Activated CD4-positive, alpha-beta T cell treated with anti-CD3 and anti-CD28 coated beads, Interleukin-2, Interleukin-6, amounts not matched to agents 100 ng/mL and 50 ng/mL, durations not matched to agents 16 hours and 8 hours (primary cell): ENCODE measurements around the gene CEP192.
A peak's percentile ranks its signal among the peaks of the same experiment; 100 is the strongest.
"Not testable (repeated sequence)": the region's sequence is repeated elsewhere in the genome, so short reads cannot be mapped to it uniquely, and the experiment has no call there.

Experiments used
- DNase-seq: peaks from one replicate; pipeline ENCODE4 v3.0.0-alpha.2; 2020

Gene CEP192

DNA sequence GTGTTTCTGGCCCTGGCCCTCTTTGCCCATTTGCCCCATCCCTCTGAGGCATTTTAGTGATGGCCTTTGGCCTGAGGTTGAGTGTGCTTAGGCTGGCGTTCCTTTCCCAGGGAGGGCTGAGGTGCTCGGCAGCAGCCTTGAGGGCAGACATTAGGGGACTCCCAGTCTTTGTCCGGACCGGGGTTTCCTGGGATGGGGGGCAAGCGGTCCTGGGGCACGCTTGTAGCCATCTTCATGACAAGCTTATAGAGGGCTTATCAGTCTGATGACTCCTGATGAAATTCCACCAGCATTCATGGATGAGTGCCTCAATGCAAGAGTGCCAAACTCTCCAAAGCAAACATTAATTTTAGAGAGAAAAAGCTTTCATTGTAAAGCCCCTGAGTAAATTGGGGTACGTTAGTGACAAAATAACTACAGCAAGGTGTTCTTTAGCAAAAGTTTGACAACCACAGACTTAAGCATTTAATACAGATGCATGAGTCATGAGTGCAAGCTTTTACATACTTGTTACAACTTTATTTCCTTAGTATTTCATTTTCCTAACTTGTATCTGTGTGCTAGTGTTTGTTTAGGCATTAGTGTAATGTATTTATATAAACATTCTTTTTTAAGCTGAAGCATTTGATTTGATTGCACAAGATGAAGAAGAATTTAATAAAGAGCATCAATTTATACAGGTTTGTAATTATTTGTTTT is 45.6 kb downstream of the CEP192 start:
- DNase-seq, result no peak

DNA sequence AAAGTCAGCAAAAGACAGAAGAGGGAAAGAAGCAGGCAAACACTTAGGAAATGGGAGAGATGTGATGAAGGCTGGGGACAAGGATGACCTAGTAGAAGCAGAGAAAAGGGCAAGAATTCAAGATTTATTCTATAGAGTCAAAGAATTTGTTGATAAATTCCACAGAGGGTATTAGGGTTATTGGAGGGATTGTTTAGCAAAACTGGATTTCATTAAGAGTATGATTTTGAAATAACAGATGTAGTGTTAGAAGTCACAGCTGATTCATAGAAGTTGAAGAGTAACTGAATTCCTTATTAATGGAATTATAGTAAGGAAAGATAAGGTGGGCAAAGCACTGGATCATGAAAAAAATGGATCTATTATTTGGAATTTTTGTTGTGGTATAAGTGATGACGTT is 48.6 kb downstream of the CEP192 start:
- DNase-seq, result no peak

DNA sequence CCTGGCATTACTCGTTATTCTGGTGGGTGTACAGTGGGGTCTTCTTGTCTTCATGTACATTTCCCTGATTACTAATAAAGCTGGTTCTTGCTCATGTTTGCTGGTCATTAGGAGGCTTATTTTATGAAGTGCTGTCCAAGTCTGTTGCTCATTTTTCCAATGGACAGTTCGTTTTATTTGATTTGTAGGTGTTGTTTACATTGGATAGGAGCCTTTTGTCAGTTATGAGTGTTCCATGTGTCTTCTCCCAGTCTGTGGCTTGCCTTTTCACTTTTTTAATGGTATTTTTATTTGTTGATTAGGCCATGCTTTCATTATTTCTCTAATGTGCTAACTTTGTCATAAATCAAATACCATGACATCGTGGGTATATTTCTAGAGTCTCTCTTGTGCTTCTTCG is 51.9 kb downstream of the CEP192 start:
- DNase-seq, result no peak

DNA sequence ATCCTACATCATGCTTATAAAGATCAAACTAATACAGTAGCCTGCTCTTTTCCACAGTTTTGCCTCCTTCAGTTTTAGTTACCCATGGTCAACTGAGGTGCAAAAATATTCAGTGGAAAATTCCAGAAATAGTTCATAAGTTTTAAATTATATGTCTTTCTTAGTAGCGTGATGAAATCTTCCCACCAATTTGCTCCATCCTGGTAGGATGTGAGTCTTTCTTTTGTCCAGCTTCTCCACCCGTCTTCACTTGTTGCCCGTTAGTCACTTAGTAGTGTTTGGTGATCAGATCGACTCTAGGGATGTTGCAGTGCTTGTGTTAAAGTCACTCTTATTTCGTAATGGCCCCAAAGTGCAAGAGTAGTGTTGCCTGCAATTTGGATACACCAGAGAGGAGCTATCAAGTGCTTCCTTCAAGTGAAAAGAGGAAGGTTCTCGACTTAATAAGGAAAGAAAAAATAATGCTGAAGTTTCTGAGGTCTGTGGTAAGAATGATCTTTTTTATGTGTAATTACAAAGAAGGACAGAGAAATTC is 57.0 kb downstream of the CEP192 start:
- no peak for DNase-seq

DNA sequence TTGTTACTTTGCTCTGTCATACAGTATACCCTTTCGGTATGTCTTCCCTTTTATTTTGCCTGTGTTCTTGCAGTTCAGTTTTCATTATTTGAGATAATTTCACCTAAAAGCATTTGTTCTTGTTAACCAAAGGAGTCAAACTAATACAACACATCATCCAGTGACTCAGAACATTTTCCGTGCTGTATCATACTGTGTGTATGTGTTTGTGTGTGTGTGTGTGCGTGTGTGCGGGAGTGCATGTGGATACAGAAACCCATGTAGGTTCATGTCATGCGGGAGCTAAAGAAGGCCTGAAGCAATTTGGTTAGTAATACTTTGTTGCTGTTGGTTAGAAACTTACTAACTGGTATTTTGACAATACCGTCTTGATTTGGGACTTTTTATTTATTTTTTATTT is 60.0 kb downstream of the CEP192 start:
- peak; percentile 9 for DNase-seq

DNA sequence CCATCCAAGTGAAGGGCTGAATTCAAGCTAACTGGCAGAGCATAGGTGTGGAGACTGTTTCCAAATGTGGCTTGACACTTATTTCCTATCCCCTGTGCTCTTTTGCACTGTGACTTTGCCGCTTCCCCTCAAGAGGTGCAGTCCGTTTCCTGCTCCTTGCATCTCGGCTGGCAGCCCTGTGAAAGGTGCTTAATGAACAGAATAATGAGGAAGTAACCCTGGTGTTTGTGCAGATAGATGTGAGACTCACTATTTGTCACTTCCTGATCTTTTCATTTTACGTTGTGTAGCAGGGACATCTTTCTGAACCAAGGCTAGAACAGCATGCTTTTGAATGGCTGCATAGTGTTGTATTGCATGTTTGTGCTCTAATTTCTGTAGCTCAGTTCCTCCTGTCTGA is 60.8 kb downstream of the CEP192 start:
- DNase-seq, result peak; percentile 23

DNA sequence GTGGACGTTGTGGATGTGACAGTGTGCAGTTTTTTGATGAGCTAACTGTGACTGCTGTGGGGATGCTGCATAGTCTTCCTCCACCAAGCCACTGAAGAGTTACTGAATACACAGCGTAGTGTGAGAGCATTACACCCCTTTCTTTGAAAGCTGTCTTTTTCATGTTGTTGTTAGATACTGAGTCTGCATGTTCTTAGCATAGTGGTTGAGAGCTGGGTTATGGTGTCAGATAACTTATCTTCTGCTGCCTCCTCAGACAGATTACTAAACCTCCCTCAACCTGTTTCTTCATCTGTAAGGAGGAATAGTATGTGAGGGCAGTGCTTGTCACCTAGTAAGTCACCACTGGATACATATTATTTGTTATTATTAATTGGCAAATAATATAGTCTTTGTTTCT is 63.2 kb downstream of the CEP192 start:
- no peak for DNase-seq

DNA sequence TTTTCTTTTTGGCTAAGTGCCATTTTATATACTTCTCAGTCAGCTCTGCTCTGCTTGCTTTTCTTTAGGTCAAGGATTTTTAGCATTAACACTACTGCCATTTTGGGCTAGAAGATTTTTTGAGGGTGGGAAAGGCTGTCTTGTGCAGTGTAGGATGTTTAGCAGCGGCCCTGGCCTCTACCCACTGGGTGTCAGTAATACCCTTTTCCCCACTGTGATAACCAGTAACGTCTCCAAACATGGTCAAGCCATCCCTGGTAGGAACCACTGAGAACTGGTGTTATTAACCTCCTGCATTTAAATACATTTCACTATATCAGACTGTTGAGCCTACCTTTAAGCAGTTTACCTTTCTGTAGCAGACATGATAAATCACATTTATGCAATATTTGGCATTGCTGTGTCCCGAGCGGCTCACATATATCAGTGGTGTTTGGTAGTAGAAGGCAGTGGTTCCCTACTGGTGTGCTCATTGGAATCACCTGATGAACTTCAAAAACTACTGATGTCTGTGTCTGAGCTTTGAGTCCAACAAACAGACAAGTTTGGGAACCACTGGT is 70.5 kb downstream of the CEP192 start:
- DNase-seq, result no peak

DNA sequence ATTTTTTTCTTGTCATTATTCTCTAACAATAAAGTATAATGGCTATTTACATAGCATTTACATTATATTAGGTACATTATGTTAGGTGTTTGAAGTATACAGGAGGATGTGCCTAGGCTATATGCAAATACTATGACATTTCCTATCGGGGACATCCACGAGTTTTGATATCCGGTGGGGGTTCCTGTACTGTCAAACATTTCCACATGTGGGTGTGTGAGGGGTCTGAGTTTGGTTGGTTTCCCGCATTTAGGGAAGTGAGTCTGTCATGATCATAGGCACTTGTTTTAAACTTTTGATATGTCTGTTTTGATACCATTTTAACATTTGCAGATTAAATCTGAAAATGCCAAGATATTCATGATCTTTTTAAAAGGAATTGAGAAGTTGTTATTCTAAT is 76.0 kb downstream of the CEP192 start:
- no peak for DNase-seq

DNA sequence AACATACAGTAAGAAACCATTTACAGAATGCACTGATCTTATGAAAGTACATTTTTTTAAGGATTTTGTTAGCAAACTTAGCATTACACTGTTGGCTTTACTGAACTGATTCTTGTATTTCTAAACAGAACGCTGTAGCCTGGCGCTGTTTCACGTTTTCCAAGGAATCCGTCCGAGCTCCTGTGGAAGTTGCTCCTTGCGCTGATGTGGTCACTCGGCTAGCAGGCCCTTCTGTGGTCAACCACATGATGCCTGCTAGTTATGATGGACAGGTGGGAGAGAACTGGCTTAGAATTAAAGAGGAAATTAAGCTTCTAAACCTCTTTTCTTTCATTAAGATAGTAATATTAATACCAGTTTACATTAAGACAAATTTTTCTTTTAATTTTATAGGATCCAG is 76.8 kb downstream of the CEP192 start:
- DNase-seq, result no peak

DNA sequence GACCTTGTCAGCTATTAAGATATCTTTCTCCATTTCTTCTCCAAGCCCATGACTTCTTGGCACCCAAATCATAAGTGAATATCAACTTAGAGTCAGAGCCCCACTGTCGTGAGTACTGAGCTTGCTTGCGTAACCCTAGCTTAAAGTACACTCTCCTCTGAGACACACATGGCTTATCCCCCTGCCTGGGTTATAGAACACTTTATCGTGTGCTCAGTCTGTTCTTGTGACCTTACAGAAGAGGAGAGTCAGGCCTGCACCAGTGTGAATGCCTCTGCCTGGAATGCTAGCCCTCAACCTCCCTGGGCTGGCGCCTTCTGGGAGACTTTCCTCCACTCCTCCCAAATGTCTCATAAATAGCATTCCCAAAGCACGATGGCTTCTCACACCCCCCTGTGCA is 79.3 kb downstream of the CEP192 start:
- DNase-seq, result no peak

DNA sequence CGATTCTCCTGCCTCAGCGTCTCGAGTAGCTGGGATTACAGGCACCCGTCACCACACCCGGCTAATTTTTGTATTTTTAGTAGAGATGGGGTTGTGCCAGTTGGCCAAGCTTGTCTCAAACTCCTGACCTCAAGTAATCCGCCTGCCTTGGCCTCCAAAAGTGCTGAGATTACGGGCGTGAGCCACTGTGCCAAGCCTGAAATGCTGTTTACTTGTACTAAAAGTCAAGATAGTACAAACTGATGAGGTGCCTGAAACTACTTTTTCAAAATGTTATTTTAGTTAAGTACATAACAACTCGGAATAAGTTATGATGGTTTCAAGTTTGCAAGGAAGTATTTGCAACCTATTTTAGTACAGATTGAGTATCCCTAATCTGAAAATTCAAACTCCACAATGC is 85.7 kb downstream of the CEP192 start:
- no peak for DNase-seq

DNA sequence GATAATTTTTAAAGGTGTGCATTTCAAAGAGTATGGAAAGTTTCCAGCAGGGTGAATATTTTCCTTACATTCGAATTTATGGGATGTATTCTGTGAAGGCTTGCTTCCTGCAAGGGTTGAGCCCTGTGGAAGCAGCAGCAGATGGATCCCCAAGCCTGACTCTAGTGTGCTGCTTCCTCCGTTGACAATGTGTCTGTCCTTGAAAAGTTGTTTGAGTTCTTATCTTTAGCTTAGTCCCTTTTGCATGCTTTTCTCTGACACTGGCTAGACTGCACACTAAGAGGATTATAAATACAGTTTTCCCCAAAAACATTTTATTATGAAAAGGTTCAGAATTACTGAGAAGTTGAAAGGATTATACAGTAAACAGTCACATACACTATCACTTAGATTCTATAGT is 86.3 kb downstream of the CEP192 start:
- no peak for DNase-seq

DNA sequence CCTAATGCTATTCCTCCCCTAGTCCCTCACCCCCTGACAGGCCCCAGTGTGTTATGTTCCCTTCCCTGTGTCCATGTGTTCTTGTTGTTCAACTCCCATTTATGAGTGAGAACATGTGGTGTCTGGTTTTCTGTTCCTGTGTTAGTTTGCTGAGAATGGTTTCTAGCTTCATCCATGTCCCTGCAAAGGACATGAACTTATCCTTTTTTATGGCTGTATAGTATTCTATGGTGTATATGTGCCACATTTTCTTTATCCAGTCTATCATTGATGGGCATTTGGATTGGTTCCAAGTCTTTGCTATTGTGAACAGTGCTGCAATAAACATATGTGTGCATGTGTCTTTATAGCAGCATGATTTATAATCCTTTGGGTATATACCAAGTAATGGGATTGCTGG is 86.9 kb downstream of the CEP192 start:
- DNase-seq, result not testable (repeated sequence)

DNA sequence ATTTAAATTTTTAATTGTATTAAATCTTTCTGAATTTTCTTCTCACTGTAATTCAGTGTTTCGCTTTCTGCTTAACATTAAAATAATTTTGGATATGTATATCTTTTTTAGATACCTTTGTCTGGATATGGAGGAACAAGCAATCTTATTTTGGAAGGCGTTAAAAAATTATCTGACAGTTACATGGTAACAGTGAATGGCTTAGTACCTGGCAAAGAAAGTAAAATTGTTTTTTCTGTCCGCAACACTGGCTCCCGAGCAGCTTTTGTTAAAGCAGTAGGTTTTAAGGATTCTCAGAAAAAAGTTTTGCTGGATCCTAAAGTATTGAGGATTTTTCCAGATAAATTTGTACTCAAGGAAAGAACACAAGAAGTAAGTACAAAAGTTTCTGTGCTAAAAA is 95.7 kb downstream of the CEP192 start:
- no peak for DNase-seq

DNA sequence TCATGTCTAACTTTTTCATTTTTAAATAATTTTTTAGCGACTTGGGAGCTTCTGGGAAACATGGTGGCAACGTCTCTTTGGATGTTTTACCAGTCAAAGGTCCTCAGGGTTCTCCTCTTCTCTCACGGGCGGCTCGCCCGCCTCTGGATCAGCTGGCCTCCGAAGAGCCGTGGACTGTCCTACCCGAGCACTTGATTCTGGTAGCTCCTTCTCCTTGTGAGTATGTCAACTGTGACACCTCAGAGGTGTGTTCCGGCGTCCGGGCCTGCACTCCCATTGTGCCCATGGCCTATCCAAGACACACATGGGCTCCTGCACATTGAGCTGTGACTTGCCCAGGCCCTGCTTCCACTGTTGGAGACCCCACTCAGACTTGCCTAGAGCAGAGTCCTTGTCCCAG is 104.3 kb downstream of the CEP192 start:
- DNase-seq, result no peak

DNA sequence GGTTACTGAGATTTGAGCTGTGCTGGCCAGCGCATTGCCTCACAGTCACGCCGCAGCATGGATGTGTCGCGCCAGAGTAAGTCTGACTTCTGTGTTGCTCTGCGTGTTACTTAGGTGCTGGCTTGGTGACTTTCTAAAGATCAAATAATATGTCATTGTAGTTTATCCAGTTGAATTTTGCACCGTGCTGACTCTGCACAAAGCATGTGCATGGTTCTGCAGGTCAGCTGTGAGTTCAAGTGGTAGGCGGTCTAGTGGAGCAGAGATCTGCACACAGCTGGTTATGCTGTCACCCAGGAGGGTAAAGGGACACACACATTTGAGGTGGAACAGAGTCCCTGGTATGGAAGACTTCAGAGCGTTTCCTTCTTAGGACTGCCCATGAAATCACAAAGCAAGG is 105.1 kb downstream of the CEP192 start:
- DNase-seq, result no peak

DNA sequence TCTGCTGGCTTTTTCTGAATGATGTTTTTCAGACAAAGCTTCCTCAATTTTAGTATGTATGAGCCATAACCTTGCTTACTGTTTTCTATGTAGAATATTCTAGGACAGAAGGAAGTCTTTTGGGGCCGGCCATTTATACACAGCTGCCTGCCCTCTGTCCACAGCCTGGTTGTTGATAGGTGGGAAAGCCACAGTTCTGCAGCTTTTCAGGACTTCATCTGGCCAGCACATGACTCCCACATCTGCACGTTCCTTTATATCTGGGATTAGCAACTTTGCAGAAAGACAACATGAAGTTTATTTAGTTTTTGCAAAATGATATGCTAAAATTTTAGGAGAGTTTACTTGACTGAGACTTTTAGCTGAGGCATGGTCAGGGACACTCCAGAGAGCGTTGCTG is 105.6 kb downstream of the CEP192 start:
- DNase-seq, result no peak

DNA sequence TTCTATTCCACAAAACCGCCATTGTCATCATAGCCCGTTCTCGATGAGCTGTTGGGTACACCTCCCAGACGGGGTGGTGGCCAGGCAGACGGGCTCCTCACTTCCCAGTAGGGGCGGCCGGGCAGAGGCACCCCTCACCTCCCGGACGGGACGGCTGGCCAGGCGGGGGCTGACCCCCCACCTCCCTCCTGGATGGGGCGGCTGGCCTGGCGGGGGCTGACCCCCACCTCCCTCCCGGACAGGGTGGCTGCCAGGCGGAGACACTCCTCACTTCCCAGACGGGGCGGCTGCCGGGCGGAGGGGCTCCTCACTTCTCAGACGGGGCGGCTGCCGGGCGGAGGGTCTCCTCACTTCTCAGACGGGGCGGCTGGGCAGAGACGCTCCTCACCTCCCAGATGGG is 106.9 kb downstream of the CEP192 start:
- not testable (repeated sequence) for DNase-seq

DNA sequence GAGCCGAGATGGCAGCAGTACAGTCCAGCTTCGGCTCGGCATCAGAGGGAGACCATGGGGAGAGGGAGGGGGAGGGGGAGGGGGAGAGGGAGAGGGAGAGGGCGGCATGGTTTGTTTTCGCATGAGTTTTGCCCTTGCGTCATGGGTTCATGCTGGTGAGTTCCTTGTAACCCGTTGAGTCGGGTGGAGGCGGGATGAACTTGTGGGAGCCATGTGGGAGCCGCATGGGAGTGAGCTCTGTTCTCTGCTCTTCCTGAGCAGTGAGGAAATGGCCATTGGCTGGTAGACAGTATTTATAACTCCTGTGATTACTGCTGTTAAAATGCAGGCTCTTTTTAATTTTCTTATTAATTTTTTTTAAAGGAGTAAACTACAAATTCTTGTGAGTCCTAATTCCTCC is 108.0 kb downstream of the CEP192 start:
- no peak for DNase-seq

DNA sequence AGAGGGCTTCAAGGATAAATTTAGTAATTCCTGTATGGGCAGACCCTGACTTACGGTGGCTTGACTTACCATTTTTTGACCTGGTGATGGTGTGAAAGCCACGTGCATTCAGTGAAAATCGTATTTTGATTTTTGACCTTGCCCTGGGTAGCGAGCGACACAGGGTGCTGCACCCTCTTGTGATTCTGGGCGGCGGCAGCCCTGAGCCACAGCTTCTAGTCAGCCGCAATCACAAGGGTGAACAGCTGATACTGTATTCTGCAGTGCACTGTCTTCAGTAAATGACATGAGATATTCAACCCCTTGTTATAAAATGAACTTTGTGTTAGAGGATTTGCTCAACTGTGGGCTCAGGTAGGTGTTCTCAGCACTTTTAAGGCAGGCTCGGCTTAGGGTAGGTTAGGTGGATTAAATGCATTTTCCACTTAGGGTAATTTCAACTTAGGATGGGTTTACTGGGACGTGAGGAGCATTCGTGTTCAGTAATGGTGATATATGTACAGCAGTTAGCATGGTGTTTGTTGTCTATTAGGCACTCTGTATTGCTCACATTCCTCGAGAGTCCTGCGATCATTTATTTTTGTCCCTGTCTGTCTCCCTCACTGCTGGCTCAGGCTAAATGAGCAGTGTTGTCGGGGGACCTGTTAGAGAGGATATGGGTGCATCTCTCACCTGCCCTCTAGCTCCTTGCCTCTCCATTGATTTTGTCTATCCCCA is 109.9 kb downstream of the CEP192 start:
- no peak for DNase-seq

DNA sequence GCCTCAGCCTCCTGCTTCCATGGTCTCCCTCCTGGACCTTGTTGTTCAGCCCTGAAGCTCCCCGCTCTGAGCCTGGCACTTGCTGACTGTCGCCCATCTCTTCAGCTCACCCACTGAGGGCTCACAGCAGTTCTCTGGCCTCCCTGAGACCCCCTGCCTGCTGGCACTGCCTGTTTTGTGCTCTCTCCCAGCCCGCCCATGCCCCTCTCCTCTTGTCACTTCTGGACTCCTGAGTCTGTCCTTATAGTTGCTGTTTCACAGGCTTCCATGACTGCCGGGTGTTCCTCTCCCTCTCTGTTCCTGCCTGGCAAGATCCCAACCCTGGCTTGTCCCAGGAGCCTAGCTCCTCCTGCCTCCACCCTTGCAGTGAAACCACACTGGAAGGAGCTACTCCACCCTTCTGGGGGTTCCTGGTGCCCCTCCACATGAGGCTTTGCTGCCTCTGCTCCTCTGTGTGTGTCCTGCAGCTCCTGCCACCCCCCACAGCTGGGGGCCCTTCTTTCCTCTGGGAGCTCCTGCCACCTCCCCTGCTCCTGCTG is 110.6 kb downstream of the CEP192 start:
- DNase-seq, result no peak

DNA sequence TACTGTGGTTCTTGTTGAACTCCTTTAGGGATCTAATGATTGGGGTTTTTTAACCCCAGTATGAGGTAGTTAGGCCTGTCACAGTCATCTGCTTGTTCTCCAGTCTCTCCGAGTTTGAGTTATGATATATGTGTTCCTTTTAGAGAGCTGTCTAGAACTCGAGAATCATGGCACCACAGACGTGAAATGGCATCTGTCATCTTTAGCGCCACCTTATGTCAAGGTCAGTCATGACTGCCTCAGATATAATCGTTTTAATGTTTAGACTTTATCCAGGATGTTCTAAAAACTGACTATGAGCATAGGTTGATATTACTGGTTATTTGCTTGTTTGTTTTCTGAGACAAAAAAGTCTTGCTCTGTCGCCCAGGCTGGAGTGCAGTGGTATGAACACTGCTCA is 112.2 kb downstream of the CEP192 start:
- peak; percentile 9 for DNase-seq

DNA sequence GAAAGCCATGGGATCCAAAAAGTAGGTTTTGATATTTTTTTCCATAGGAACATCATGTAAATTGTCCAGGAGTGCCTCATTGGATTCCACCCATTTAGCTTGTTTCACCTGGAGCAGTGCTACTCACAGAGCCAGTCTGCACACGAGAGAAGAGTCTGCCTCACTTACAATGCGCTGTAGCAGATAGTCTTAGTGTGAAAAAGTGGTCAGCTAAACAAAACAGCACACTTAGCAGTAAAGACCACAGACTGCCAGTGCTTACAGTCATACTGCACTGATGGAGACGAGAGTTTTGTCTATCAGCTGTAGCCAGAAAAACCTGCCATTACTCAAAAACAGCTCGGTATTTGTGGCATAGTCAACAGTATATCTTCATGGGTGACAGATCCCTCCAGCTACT is 113.9 kb downstream of the CEP192 start:
- no peak for DNase-seq
